ENCODE measurements around the gene BAK1. TPM values are rescaled to one million over a fixed set of nuclear protein-coding genes. Genes with fewer than 3 reads are reported as not detected.
A peak's percentile ranks its signal among the peaks of the same experiment; 100 is the strongest.

Gene BAK1
- total RNA-seq, 2 donors from 2014 or later, result 6.2 to 13.6 TPM

GRCh38 chr6:33592280-33592594 lies 12.2 kb upstream of the BAK1 start:
- Histone ChIP-seq H3K36me3 (no peaks in the 10 kb centered on the region), H3K9me3 (no peaks in the 10 kb centered on the region), H3K27me3 (replicated peaks; ENCODE audit: insufficient read depth) (no peaks in the 10 kb centered on the region), H3K27ac (no peak overlapping the region), H3K4me3 (no peak overlapping the region), H3K4me1 (replicated peaks) (no peaks in the 10 kb centered on the region)
- no peak for DNase-seq (ENCODE audit: low spot score)
- intact Hi-C loops (cut with DNase I), result no loop called here
- 88% methylated on average over 7 of the region's 7 CpGs for WGBS
- TF ChIP-seq POLR2AphosphoS5 (IDR thresholded peaks at IDR 0.05) (no peak), POLR2A (IDR thresholded peaks at IDR 0.05) (no peak), CTCF (IDR thresholded peaks at IDR 0.05) (no peak)

- H3K9me3 ChIP-seq, result no peaks in the 10 kb centered on the region
- no peaks in the 10 kb centered on the region for H3K4me1 ChIP-seq (replicated peaks)
- no peak overlapping the region for H3K4me3 ChIP-seq
- 93% methylated on average over 9 of the region's 9 CpGs for WGBS
- no peak overlapping the region for H3K27ac ChIP-seq
- H3K27me3 ChIP-seq (replicated peaks; ENCODE audit: insufficient read depth), result no peaks in the 10 kb centered on the region
- TF ChIP-seq POLR2AphosphoS5 (IDR thresholded peaks at IDR 0.05), result no peak
- no peak for TF ChIP-seq CTCF (IDR thresholded peaks at IDR 0.05)
- no peak for TF ChIP-seq POLR2A (IDR thresholded peaks at IDR 0.05)
- intact Hi-C loops (cut with DNase I), result no loop called here
- no peaks in the 10 kb centered on the region for H3K36me3 ChIP-seq
- DNase-seq (ENCODE audit: low spot score), result no peak
Observed at GRCh38 chr6:33591424-33592032, 11.5 kb upstream of the BAK1 start.

GRCh38 chr6:33590531-33591198 lies 10.6 kb upstream of the BAK1 start:
- Histone ChIP-seq H3K27me3 (replicated peaks; ENCODE audit: insufficient read depth) (no peaks in the 10 kb centered on the region), H3K4me3 (no peak overlapping the region), H3K27ac (no peak overlapping the region), H3K36me3 (no peaks in the 10 kb centered on the region), H3K4me1 (replicated peaks) (no peaks in the 10 kb centered on the region), H3K9me3 (no peaks in the 10 kb centered on the region)
- WGBS, result 62% methylated on average over 14 of the region's 15 CpGs
- intact Hi-C loops (cut with DNase I), result no loop called here
- TF ChIP-seq CTCF (IDR thresholded peaks at IDR 0.05) (no peak), POLR2AphosphoS5 (IDR thresholded peaks at IDR 0.05) (no peak), POLR2A (IDR thresholded peaks at IDR 0.05) (no peak)
- no peak for DNase-seq (ENCODE audit: low spot score)

GRCh38 chr6:33589731-33590530 lies 9.9 kb upstream of the BAK1 start:
- no peak for TF ChIP-seq POLR2A (IDR thresholded peaks at IDR 0.05)
- TF ChIP-seq CTCF (IDR thresholded peaks at IDR 0.05), result peak in 3 of 4 experiments; percentile 59 to 89 (median 72)
- Histone ChIP-seq H3K27me3 (replicated peaks; ENCODE audit: insufficient read depth) (no peaks in the 10 kb centered on the region), H3K36me3 (no peaks in the 10 kb centered on the region), H3K4me1 (replicated peaks) (no peaks in the 10 kb centered on the region), H3K4me3 (no peak overlapping the region), H3K9me3 (no peaks in the 10 kb centered on the region), H3K27ac (peak overlapping the region in 1 of 2 donors; percentile 15)
- intact Hi-C loops (cut with DNase I), result loop anchor here (5.0 kb wide), 2 partner anchors 82 to 107 kb away; no protein-coding TSS in a partner anchor
- 45% methylated on average over 9 of the region's 9 CpGs for whole genome bisulfite sequencing
- DNase-seq (ENCODE audit: low spot score), result peak; percentile 39

All from prostate gland (tissue), 2 donors.